GM23248 (cell line): ENCODE results near the gene UNC93A.
"Not testable (repeated sequence)": the region's sequence is repeated elsewhere in the genome, so short reads cannot be mapped to it uniquely, and the experiment has no call there.

Experiments used
- EZH2 ChIP-seq: fragments of 200-600 bp; sonication (generic); IDR thresholded peaks from 2 replicates; pipeline ENCODE4 v1.6.1; 2018; ENCODE audit warnings: antibody characterized with exemption, mild to moderate bottlenecking; ENCODE audit not compliant: insufficient read depth, poor library complexity, severe bottlenecking
- EZH2phosphoT487 ChIP-seq: fragments of 200-600 bp; sonication (generic); IDR thresholded peaks from 2 replicates; pipeline ENCODE4 v1.6.1; 2018; ENCODE audit warnings: antibody characterized with exemption, moderate library complexity, mild to moderate bottlenecking, low read depth; ENCODE audit not compliant: insufficient read depth

DNA sequence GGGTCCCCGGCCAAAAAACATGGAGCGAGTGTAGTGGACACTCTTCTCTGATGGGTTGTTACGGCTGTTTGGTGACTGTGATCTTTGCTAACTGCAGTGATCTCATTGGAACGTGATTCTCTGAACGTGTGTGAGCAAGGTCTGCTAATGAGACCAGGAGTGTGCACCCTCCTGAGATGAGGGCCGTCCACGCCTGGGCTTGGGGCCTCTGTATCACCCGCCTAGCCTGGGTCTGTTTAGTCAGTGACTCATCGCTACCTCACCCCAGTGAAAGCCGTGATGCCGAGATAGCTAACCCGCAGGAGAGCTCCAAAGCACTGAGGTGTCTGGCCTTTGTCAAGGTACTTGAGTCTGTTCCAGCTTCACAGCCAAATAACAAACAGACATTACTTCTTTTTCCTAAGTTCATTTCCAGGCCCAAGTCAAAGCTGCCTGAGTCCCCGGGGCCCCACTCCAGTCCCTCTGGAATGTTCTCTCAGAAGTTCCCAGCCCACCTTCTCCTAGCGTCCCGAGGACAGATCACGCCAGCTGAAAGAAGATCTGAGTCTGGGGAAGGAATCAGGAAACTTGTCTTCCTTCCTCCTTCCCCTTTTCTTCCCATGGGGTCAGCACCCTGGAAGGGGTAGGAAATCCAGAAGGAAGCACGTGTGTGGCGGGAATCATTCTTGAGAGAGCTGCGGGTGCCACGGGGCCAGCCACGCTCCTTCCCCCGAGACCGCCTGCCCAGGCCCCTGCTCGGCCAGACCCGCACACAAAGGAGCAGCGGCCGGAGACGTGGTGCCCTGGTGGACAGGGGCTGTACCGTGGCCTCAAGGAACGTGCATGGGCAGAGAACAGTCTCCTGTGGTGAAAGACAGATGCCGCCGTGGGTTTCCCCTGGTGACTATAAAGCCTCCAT lies 29.0 kb downstream of the UNC93A start:
- not testable (repeated sequence) for TF ChIP-seq EZH2, EZH2phosphoT487
